Measurements from ENCODE around the gene HINT2.

GRCh38 chr9:35828716-35829083 is 13.9 kb upstream of the HINT2 start, which contains the start of gene FAM221B:
- TF ChIP-seq, protein P1, sequence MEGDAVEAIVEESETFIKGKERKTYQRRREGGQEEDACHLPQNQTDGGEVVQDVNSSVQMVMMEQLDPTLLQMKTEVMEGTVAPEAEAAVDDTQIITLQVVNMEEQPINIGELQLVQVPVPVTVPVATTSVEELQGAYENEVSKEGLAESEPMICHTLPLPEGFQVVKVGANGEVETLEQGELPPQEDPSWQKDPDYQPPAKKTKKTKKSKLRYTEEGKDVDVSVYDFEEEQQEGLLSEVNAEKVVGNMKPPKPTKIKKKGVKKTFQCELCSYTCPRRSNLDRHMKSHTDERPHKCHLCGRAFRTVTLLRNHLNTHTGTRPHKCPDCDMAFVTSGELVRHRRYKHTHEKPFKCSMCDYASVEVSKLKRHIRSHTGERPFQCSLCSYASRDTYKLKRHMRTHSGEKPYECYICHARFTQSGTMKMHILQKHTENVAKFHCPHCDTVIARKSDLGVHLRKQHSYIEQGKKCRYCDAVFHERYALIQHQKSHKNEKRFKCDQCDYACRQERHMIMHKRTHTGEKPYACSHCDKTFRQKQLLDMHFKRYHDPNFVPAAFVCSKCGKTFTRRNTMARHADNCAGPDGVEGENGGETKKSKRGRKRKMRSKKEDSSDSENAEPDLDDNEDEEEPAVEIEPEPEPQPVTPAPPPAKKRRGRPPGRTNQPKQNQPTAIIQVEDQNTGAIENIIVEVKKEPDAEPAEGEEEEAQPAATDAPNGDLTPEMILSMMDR (IDR thresholded peaks at IDR 0.05), result no peak
- no peak for TF ChIP-seq POLR2AphosphoS5 (IDR thresholded peaks at IDR 0.05; ENCODE audit: insufficient read depth in 1 of 2, low read depth in 1 of 2)
- TF ChIP-seq POLR2A (IDR thresholded peaks at IDR 0.05), result no peak
